ENCODE data around the gene GNAO1. TPM values are rescaled to one million over a fixed set of nuclear protein-coding genes. Genes with fewer than 3 reads are reported as not detected.

Gene GNAO1
- total and polyA plus RNA-seq, 9 of the 15 experiments (the other 6 are each of a cell fraction or from before 2014, with no cell fraction given), result 0.07 to 0.42 (median 0.08) TPM; not detected in 5

DNA sequence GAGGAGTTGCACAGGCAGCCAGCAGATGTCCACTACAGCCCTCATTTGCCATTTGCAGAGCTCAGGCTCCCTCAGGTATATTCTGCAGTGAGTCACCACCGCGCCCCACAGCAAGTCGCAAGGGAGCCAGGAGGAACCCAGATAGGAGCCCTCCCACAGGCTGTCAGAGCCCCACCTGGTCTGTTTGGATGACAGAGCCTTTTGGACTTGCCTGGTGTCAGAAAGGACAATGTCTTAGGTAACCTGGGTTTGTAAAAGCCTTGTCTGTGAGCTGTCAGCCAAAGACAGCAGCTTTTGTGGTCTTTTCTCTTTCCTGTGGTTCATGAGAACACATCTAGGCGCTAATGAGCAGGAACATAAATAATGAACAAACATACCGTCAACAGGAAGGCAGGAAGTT, 70.9 kb downstream of the GNAO1 start (continued):
- TF ChIP-seq RCOR1 (IDR thresholded peaks at IDR 0.05; ENCODE audit: borderline replicate concordance in 1 of 2, low read depth in 2 of 2, low read length in 2 of 2) (peak in 1 of 2 experiments; percentile 44; a peak in 1 of 4 replicates), TCF3 (CRISPR knock-in tag; IDR thresholded peaks at IDR 0.05) (peak; percentile 58), MAZ (CRISPR knock-in tag; conservative IDR thresholded peaks at IDR 0.05 in 1 of 2, IDR thresholded peaks at IDR 0.05 in 1 of 2) (peak in 1 of 2 experiments; percentile 24; a peak in 1 of 4 replicates), SMARCC2 (IDR thresholded peaks at IDR 0.05; ENCODE audit: low read depth) (0 out of 2 replicates have a peak, but pooled peaks have one; percentile 49), JUN (IDR thresholded peaks at IDR 0.05; ENCODE audit: borderline replicate concordance, low read depth, low read length) (peak; percentile 60; the same call in 1 of the 2 replicates), JUN (CRISPR knock-in tag; IDR thresholded peaks at IDR 0.05; ENCODE audit: borderline replicate concordance) (no peak), JUND (IDR thresholded peaks at IDR 0.05; ENCODE audit: borderline replicate concordance, low read depth, low read length) (peak; percentile 90), JUND (tag; IDR thresholded peaks at IDR 0.05; ENCODE audit: borderline replicate concordance, low read depth, low read length) (peak; percentile 88; the same call in 2 of the 3 replicates), SOX6 (IDR thresholded peaks at IDR 0.05) (peak; percentile 38; the same call in 1 of the 2 replicates), GTF2F1 (IDR thresholded peaks at IDR 0.05; ENCODE audit: low read depth, low read length) (0 out of 2 replicates have a peak, but pooled peaks have one; percentile 20), ZNF589 (CRISPR knock-in tag; IDR thresholded peaks at IDR 0.05; ENCODE audit: low read depth) (no peak), HOXB6 (CRISPR knock-in tag; IDR thresholded peaks at IDR 0.05; ENCODE audit: borderline replicate concordance) (no peak), TAL1 (IDR thresholded peaks at IDR 0.05) (peak; percentile 43; the same call in 1 of the 2 replicates), ZEB2 (IDR thresholded peaks at IDR 0.05) (peak; percentile 85), CBFA2T3 (IDR thresholded peaks at IDR 0.05) (peak; percentile 74), POLR2AphosphoS5 (IDR thresholded peaks at IDR 0.05; ENCODE audit: control insufficient read depth, insufficient read depth, low read depth, low read length) (peak; percentile 57; the same call in 1 of the 2 replicates), SMARCE1 (IDR thresholded peaks at IDR 0.05) (peak; percentile 41; the same call in 1 of the 2 replicates)
- TF ChIP-seq, protein P1, sequence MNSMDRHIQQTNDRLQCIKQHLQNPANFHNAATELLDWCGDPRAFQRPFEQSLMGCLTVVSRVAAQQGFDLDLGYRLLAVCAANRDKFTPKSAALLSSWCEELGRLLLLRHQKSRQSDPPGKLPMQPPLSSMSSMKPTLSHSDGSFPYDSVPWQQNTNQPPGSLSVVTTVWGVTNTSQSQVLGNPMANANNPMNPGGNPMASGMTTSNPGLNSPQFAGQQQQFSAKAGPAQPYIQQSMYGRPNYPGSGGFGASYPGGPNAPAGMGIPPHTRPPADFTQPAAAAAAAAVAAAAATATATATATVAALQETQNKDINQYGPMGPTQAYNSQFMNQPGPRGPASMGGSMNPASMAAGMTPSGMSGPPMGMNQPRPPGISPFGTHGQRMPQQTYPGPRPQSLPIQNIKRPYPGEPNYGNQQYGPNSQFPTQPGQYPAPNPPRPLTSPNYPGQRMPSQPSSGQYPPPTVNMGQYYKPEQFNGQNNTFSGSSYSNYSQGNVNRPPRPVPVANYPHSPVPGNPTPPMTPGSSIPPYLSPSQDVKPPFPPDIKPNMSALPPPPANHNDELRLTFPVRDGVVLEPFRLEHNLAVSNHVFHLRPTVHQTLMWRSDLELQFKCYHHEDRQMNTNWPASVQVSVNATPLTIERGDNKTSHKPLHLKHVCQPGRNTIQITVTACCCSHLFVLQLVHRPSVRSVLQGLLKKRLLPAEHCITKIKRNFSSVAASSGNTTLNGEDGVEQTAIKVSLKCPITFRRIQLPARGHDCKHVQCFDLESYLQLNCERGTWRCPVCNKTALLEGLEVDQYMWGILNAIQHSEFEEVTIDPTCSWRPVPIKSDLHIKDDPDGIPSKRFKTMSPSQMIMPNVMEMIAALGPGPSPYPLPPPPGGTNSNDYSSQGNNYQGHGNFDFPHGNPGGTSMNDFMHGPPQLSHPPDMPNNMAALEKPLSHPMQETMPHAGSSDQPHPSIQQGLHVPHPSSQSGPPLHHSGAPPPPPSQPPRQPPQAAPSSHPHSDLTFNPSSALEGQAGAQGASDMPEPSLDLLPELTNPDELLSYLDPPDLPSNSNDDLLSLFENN (IDR thresholded peaks at IDR 0.05; ENCODE audit: low read depth in 2 of 2, low read length in 2 of 2), result peak in 1 of 2 experiments; percentile 38; a peak in 1 of 4 replicates
- TF ChIP-seq, protein P2, sequence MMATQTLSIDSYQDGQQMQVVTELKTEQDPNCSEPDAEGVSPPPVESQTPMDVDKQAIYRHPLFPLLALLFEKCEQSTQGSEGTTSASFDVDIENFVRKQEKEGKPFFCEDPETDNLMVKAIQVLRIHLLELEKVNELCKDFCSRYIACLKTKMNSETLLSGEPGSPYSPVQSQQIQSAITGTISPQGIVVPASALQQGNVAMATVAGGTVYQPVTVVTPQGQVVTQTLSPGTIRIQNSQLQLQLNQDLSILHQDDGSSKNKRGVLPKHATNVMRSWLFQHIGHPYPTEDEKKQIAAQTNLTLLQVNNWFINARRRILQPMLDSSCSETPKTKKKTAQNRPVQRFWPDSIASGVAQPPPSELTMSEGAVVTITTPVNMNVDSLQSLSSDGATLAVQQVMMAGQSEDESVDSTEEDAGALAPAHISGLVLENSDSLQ (IDR thresholded peaks at IDR 0.05), result peak; percentile 64
- TF ChIP-seq, protein P3, sequence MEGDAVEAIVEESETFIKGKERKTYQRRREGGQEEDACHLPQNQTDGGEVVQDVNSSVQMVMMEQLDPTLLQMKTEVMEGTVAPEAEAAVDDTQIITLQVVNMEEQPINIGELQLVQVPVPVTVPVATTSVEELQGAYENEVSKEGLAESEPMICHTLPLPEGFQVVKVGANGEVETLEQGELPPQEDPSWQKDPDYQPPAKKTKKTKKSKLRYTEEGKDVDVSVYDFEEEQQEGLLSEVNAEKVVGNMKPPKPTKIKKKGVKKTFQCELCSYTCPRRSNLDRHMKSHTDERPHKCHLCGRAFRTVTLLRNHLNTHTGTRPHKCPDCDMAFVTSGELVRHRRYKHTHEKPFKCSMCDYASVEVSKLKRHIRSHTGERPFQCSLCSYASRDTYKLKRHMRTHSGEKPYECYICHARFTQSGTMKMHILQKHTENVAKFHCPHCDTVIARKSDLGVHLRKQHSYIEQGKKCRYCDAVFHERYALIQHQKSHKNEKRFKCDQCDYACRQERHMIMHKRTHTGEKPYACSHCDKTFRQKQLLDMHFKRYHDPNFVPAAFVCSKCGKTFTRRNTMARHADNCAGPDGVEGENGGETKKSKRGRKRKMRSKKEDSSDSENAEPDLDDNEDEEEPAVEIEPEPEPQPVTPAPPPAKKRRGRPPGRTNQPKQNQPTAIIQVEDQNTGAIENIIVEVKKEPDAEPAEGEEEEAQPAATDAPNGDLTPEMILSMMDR (IDR thresholded peaks at IDR 0.05 in 2 of 3, conservative IDR thresholded peaks at IDR 0.05 in 1 of 3; ENCODE audit: insufficient read depth in 2 of 3, low read depth in 1 of 3, low read length in 3 of 3), result peak in 2 of 3 experiments; percentile 23 to 26; a peak in 3 of 6 replicates
- TF ChIP-seq, protein P4, sequence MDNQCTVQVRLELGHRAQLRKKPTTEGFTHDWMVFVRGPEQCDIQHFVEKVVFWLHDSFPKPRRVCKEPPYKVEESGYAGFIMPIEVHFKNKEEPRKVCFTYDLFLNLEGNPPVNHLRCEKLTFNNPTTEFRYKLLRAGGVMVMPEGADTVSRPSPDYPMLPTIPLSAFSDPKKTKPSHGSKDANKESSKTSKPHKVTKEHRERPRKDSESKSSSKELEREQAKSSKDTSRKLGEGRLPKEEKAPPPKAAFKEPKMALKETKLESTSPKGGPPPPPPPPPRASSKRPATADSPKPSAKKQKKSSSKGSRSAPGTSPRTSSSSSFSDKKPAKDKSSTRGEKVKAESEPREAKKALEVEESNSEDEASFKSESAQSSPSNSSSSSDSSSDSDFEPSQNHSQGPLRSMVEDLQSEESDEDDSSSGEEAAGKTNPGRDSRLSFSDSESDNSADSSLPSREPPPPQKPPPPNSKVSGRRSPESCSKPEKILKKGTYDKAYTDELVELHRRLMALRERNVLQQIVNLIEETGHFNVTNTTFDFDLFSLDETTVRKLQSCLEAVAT (IDR thresholded peaks at IDR 0.05), result peak in 1 of 2 experiments; percentile 88; a peak in 2 of 4 replicates
